SK-N-SH (cell line): ENCODE measurements around the gene KLHL13. TPM values are rescaled to one million over a fixed set of nuclear protein-coding genes. Genes with fewer than 3 reads are reported as not detected.

ENCODE experiments used
- CTCF ChIA-PET: fragments of 300-600, 350-600 bp; formaldehyde crosslinking; extraction: SDS; loops from one replicate; lab custom pipeline; 2021; lab: Yijun Ruan, JAX
- POLR2A ChIA-PET: fragments of 350-600 bp; sonication (Branson Sonifier 250); formaldehyde crosslinking; extraction: SDS; loops from one replicate; lab custom pipeline; 2020; ENCODE audit warnings: antibody characterized with exemption, inconsistent platforms; lab: Yijun Ruan, JAX
- DNase-seq: peaks from one replicate; pipeline ENCODE4 v3.0.0; 2012
- H2AFZ ChIP-seq: fragments of 200-600 bp; sonication (generic); 2 replicates; pipeline ENCODE4 v1.8.1; 2016; ENCODE audit warnings: antibody characterized with exemption, mild to moderate bottlenecking, low read depth
- H3F3A ChIP-seq: fragments of 200-600 bp; sonication (generic); replicated peaks from 2 replicates; pipeline ENCODE3; 2016; ENCODE audit warnings: antibody characterized with exemption, mild to moderate bottlenecking; ENCODE audit not compliant: insufficient read depth
- H3K27ac ChIP-seq, 2 experiments: fragments of 200-500 bp in 1 of 2; fragments of 200-600 bp in 1 of 2; sonication (Bioruptor generic) in 1 of 2; sonication (generic), shearing (Covaris generic) in 1 of 2; 2 replicates each; pipeline versions ENCODE4 v1.5.1 to v1.6.1; 2014 to 2016; ENCODE audit warnings: low read depth in 2 of 2, inconsistent platforms in 1 of 2, low read length in 1 of 2, mild to moderate bottlenecking in 1 of 2, mixed read lengths in 1 of 2
- H3K27me3 ChIP-seq: fragments of 200-600 bp; sonication (generic), shearing (Covaris generic); 2 replicates; pipeline ENCODE4 v1.6.1; 2016; ENCODE audit warnings: mixed run types; ENCODE audit not compliant: insufficient read depth
- H3K36me3 ChIP-seq, 2 experiments: fragments of 200-500 bp in 1 of 2; fragments of 200-600 bp in 1 of 2; sonication (Bioruptor generic) in 1 of 2; sonication (generic) in 1 of 2; replicated peaks in 1 of 2; 2 replicates each; pipeline versions ENCODE3 to v1.5.1; 2014 to 2016; ENCODE audit warnings: low read length in 1 of 2, mild to moderate bottlenecking in 1 of 2; ENCODE audit not compliant: insufficient read depth in 2 of 2, control insufficient read depth in 1 of 2
- H3K4me1 ChIP-seq, 2 experiments: fragments of 200-500 bp in 1 of 2; fragments of 200-600 bp in 1 of 2; sonication (Bioruptor generic) in 1 of 2; sonication (generic), shearing (Covaris generic) in 1 of 2; 2 replicates each; pipeline versions ENCODE4 v1.5.1 to v1.6.1; 2014 to 2016; ENCODE audit warnings: low read depth in 1 of 2, low read length in 1 of 2, mixed run types in 1 of 2; ENCODE audit not compliant: insufficient read depth in 2 of 2, control insufficient read depth in 1 of 2
- H3K4me2 ChIP-seq: fragments of 200-600 bp; sonication (generic), shearing (Covaris generic); 2 replicates; pipeline ENCODE4 v1.6.1; 2017; ENCODE audit warnings: mixed run types
- H3K4me3 ChIP-seq, 2 experiments: fragments of 200-500 bp in 1 of 2; fragments of 200-600 bp in 1 of 2; sonication (Bioruptor generic) in 1 of 2; sonication (generic), shearing (Covaris generic) in 1 of 2; 2 replicates each; pipeline versions ENCODE4 v1.5.1 to v1.8.1; 2014 to 2016; ENCODE audit warnings: low read depth in 2 of 2, inconsistent platforms in 1 of 2, low read length in 1 of 2, mild to moderate bottlenecking in 1 of 2, mixed read lengths in 1 of 2, moderate library complexity in 1 of 2
- H3K79me2 ChIP-seq: fragments of 200-600 bp; sonication (generic); 2 replicates; pipeline ENCODE4 v1.8.1; 2017; ENCODE audit warnings: mild to moderate bottlenecking; ENCODE audit not compliant: insufficient read depth
- H3K9ac ChIP-seq: fragments of 200-600 bp; sonication (generic); 2 replicates; pipeline ENCODE4 v1.6.1; 2017; ENCODE audit warnings: mixed run types
- H3K9me2 ChIP-seq: fragments of 200-600 bp; sonication (generic); 2 replicates; pipeline ENCODE4 v1.6.1; 2017; ENCODE audit warnings: mixed run types
- H3K9me3 ChIP-seq: fragments of 200-600 bp; sonication (generic); 2 replicates; pipeline ENCODE4 v1.6.1; 2017; ENCODE audit warnings: mixed run types, mild to moderate bottlenecking, moderate library complexity
- H4K20me1 ChIP-seq: fragments of 200-600 bp; sonication (generic); 2 replicates; pipeline ENCODE4 v1.6.1; 2017; ENCODE audit warnings: mild to moderate bottlenecking, mixed run types; ENCODE audit not compliant: insufficient read depth
- CHD2 ChIP-seq: fragments of 150-350 bp; IDR thresholded peaks from 2 replicates; pipeline ENCODE4 v1.6.1; 2018; ENCODE audit warnings: low read length; ENCODE audit not compliant: partially characterized antibody
- EP300 ChIP-seq, 2 experiments: IDR thresholded peaks; 2 replicates each; pipeline versions ENCODE4 v1.4.0 to v1.6.1; 2012; ENCODE audit warnings: borderline replicate concordance in 1 of 2, low read depth in 1 of 2, low read length in 1 of 2
- GABPA ChIP-seq: IDR thresholded peaks from 2 replicates; pipeline ENCODE4 v1.4.0; 2012; ENCODE audit warnings: low read depth, mild to moderate bottlenecking
- MAX ChIP-seq: IDR thresholded peaks from 2 replicates; pipeline ENCODE4 v1.4.0; 2012; ENCODE audit warnings: low read depth
- NRF1 ChIP-seq: IDR thresholded peaks from 2 replicates; pipeline ENCODE4 v1.6.1; 2012; ENCODE audit warnings: low read depth, mild to moderate bottlenecking, low read length
- RAD21 ChIP-seq: IDR thresholded peaks from 2 replicates; pipeline ENCODE4 v1.6.1; 2012; ENCODE audit warnings: mild to moderate bottlenecking, low read length
- RCOR1 ChIP-seq: fragments of 150-350 bp; IDR thresholded peaks from 2 replicates; pipeline ENCODE4 v1.6.1; 2017; ENCODE audit warnings: antibody characterized with exemption, low read length
- RXRA ChIP-seq: IDR thresholded peaks from 2 replicates; pipeline ENCODE4 v1.4.0; 2012; ENCODE audit warnings: low read depth, mild to moderate bottlenecking, borderline replicate concordance
- SIN3A ChIP-seq: IDR thresholded peaks from 2 replicates; pipeline ENCODE4 v1.6.1; 2012; ENCODE audit warnings: low read depth, mild to moderate bottlenecking, low read length, moderate library complexity, borderline replicate concordance
- TEAD4 ChIP-seq: IDR thresholded peaks from 2 replicates; pipeline ENCODE4 v1.4.0; 2012; ENCODE audit warnings: mild to moderate bottlenecking, borderline replicate concordance; ENCODE audit not compliant: insufficient read depth
- USF1 ChIP-seq: IDR thresholded peaks from 2 replicates; pipeline ENCODE4 v1.4.0; 2012; ENCODE audit warnings: low read depth, borderline replicate concordance
- ZBTB33 ChIP-seq: IDR thresholded peaks from 2 replicates; pipeline ENCODE4 v1.4.0; 2012; ENCODE audit warnings: low read depth, borderline replicate concordance
- WGBS: methylation state at CpG from one replicate; pipeline ENCODE4 v1.1.6; 2017; ENCODE audit warnings: low lambda C conversion rate; 5-methylcytosine and 5-hydroxymethylcytosine counted together
- polyA plus RNA-seq, 3 experiments: library from polyadenylated mRNA; depleted of rRNA; stranded (reverse); fragments of >200 nt; gene quantifications; 2 replicates each; pipeline ENCODE4 v1.2.3, GENCODE V29; 2012

The KLHL13 gene
- polyA plus RNA-seq, 1 of the 3 experiments (the other 2 are of a cell fraction), result 19.5 TPM

DNA sequence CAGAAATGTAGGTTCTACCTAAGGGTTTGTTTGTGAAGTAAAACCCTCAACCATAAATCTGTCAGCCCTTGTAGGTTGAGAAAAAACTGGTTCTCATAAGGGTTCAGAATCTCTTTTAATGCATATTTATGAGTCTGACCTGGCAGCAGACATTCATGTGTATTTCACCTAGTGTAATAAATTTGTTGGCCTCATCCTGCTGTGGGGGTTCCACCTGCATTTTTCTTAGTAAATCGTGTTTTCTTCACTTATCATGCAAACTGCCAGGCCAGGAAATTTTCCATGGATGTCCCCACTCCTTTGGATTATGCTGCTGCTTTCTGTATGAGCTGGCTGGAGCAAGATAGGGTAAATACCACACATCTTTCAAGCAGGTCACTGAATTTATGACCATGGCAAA lies 42.4 kb downstream of the KLHL13 start:
- H2AFZ ChIP-seq, result no peak overlapping the region
- H3K27ac ChIP-seq, result no peak overlapping the region
- peaks cover 0 to 2% of the 10 kb centered on the region in 2 experiments for H3K36me3 ChIP-seq
- no peaks in the 10 kb centered on the region for H3K27me3 ChIP-seq
- no peak for DNase-seq
- H3K4me2 ChIP-seq, result no peak overlapping the region
- WGBS, result 35% methylated on average over 1 of the region's 1 CpG
- ChIA-PET CTCF (interaction anchor here (1.2 to 1.4 kb wide), 2 partner anchors 10 to 13 kb away, joined by 3 read pairs; no protein-coding TSS in a partner anchor), POLR2A (no interaction called here)
- peaks cover 13% of the 10 kb centered on the region; the same call in 1 of the 2 replicates for H4K20me1 ChIP-seq
- peaks cover 31% of the 10 kb centered on the region for H3K79me2 ChIP-seq
- TF ChIP-seq RXRA (no peak), ZBTB33 (no peak), RCOR1 (no peak), TEAD4 (no peak), EP300 (IDR thresholded peaks at IDR 0.05; ENCODE audit: borderline replicate concordance in 1 of 2, low read depth in 1 of 2, low read length in 1 of 2) (no peak), CHD2 (no peak), USF1 (no peak), GABPA (no peak), SIN3A (no peak)
- no peaks in the 10 kb centered on the region for H3F3A ChIP-seq
- no peak overlapping the region for H3K4me3 ChIP-seq
- H3K4me1 ChIP-seq, result no peaks in the 10 kb centered on the region; a peak in 1 of 4 replicates
- no peaks in the 10 kb centered on the region for H3K9me3 ChIP-seq
- H3K9ac ChIP-seq, result no peak overlapping the region
- no peaks in the 10 kb centered on the region for H3K9me2 ChIP-seq

DNA sequence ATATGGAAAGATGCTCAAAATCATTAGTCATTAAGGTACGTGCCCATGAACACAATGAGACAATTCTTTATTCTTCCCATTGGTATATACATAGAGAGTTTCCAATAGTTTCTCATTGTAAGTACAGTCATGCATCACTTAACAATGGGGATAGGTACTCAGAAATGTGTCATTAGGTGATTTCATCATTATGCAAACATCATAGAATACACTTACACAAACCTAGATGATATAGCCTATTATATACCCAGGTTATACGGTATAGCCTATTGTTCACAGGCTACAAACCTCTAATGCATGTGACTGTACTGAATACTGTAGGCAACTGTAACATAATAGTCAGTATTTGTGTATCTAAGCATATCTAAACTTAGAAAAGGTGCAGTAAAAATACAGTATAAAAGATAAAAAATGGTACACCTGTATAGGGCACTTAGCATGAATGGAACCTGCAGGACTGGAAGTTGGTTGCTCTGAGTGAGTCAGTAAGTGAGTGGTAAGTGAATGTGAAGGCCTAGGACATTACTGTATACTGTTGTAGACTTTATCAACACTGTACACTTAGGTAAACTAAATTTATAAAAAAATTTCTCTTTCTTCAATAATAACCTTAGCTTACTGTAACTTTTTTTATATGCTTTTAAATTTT lies 49.6 kb downstream of the KLHL13 start:
- peaks cover 21% of the 10 kb centered on the region for H3K79me2 ChIP-seq
- peaks cover 0 to 5% of the 10 kb centered on the region in 2 experiments; a peak in 2 of 4 replicates for H3K4me1 ChIP-seq
- no peak overlapping the region for H2AFZ ChIP-seq
- peak overlapping the region in 1 of 2 experiments; percentile 11; a peak in 1 of 4 replicates for H3K27ac ChIP-seq
- TF ChIP-seq RAD21 (no peak), USF1 (no peak), NRF1 (no peak), TEAD4 (no peak), MAX (no peak), ZBTB33 (no peak), RXRA (no peak)
- H4K20me1 ChIP-seq, result peaks cover 11% of the 10 kb centered on the region; the same call in 1 of the 2 replicates
- H3K9me3 ChIP-seq, result no peaks in the 10 kb centered on the region
- H3K9me2 ChIP-seq, result no peaks in the 10 kb centered on the region
- H3K36me3 ChIP-seq, result no peaks in the 10 kb centered on the region
- H3K27me3 ChIP-seq, result no peaks in the 10 kb centered on the region
- H3K9ac ChIP-seq, result no peak overlapping the region
- no peak overlapping the region for H3K4me3 ChIP-seq
- ChIA-PET CTCF (interaction anchor here (1.9 kb wide), 1 partner anchor 18 kb away, joined by 4 read pairs; no protein-coding TSS in a partner anchor), POLR2A (no interaction called here)
- no peak overlapping the region for H3K4me2 ChIP-seq
- no peak for DNase-seq
- 53% methylated on average over 2 of the region's 2 CpGs for WGBS
- no peaks in the 10 kb centered on the region for H3F3A ChIP-seq
